NCI-H2107 (cell line): ENCODE data around the gene APOC1.

ENCODE experiments used
- DNase-seq: peaks from one replicate; lab custom pipeline; 2025; lab: John Stamatoyannopoulos, UW

The APOC1 gene

DNA sequence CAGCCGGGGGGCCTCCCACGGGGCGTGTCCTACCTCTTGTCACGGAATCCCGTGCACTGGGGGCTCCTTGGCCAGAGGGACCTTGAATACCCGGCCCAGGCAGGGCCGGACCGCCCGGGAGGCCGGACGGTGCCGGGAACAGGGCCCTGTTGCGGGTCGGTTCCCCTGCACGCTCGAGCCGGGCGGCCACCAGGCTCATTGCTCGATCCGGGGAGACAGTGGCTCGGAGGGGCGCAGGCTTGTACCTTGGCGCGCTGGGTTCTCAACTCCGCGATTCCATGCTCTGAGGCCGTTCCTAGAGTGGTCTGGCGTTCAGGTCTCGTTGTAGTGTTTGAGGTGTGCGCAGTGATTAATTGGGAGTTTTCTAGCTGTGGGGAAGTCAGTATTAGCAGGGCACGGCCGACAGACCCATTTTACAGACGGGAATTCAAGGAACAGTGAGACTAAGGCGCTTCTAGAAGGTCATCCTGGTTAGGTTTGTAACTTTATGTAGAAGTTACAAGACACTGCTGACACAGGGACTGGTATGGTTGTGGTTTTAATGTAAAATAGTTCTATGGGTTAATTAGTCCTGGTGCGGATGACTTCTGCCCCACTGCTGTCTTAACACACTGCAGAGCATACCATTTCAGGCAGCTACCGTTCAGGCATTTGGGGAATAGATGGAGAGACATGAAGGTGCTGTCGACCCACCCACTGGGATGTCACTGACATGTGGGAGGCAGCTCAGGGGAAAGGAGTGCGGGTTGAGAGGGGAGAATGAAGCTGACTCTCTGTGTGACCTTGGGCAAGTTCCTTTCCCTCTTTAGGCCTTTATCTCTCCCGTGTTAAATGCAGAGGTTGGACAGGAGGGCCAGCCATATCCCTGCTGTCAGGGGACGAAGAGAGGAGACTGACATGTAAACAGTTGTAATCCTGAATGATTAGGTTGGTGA is 41.4 kb downstream of the APOC1 start:
- no peak for DNase-seq

DNA sequence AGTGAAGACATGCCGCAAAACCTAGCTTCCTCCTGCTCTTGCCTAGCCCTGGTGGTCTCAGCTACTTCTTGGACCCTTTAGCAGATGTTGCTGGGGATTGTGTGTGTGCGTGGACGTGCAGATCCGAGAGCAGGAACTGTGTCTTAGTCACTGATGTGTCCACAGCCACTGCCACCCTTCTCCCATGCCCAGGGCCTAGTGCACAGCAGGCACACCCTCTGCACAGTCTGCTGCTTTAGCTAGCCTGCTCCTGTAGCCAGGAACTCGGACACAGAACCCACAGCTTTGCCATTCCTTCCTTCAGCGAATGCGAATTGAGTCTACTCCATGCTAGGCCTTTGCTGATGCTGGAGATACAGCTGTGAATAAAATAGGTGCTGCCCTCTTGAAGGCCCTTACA is 43.1 kb downstream of the APOC1 start:
- no peak for DNase-seq

DNA sequence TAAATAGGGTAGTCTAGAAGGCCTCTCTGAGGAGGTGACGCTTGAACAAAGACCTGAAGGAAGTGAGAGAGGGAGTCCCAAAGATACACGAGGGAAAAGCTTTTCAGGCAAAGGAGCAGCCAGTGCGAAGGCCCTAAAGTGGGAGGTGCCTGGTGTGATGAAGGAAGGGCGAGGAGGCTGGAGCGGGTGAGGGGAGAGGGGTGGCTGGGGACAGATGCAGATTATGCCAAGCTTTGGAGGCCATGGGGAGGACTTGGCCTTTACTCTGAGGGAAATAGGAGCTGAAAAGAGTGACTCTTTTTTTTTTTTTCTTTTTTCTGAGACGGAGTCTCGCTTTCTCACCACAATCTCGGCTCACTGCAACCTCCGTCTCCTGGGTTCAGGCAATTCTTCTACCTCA is 43.7 kb downstream of the APOC1 start:
- no peak for DNase-seq

GRCh38 chr19:44959691-44960090 is 45.3 kb downstream of the APOC1 start:
- no peak for DNase-seq

GRCh38 chr19:44960906-44961728 is 46.7 kb downstream of the APOC1 start:
- no peak for DNase-seq

DNA sequence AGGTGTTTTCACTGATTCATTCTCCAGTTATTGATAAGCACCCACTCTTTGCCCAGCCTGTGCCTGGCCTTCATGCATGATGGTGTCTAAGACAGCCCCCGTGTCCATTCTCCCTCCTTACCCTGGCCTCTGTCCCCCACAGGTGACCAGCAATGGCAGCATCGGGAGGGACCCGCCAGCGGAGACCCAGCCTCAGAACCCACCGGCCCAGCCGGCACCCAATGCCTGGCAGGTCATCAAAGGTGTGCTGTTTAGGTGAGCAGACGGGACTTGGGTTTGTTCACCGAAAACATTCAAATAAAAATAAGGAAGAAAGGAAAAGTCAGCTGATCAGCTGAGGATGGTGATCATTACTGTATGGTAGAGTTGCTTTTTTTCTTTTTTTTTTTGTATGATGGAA is 47.4 kb downstream of the APOC1 start:
- no peak for DNase-seq

DNA sequence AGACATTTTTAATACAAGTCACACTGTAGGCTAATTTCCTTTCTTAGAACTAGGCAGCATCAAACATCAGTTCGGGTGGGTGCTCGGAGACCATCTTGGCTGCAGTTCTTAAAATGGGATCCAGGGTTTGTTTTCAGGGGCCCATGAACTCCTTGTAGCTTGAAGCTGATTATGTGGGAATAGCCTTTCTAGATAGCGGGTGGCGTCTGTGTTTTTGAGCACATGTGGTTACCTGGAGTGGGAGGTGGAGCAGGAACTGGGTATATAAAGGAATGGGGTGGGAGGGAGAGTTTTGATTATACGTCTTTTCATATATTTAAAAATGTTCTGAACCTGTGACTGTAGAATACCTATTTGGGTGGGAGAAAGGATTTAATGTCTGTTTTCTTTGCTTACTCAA is 53.7 kb downstream of the APOC1 start:
- DNase-seq: no peak

GRCh38 chr19:44968670-44969069 is 54.3 kb downstream of the APOC1 start:
- no peak for DNase-seq
